ENCODE measurements around the gene COL4A2.

Gene COL4A2

GRCh38 chr13:110360598-110360997, 53.5 kb downstream of the COL4A2 start:
- no peak for DNase-seq

- DNase-seq, result no peak
These were observed 54.4 kb downstream of the COL4A2 start for GRCh38 chr13:110361365-110361911.

GRCh38 chr13:110363010-110363409, 55.9 kb downstream of the COL4A2 start:
- DNase-seq, result no peak

- no peak for DNase-seq
These were observed 57.0 kb downstream of the COL4A2 start for GRCh38 chr13:110364081-110364480.

GRCh38 chr13:110365876-110366275, 58.8 kb downstream of the COL4A2 start:
- no peak for DNase-seq

- DNase-seq, result no peak
These were observed 59.6 kb downstream of the COL4A2 start for GRCh38 chr13:110366733-110367132.

GRCh38 chr13:110367620-110368019, 60.5 kb downstream of the COL4A2 start:
- no peak for DNase-seq

GRCh38 chr13:110368408-110368807, 61.3 kb downstream of the COL4A2 start:
- DNase-seq, result no peak

GRCh38 chr13:110369400-110369799, 62.3 kb downstream of the COL4A2 start:
- DNase-seq, result no peak

- no peak for DNase-seq
These were observed 64.7 kb downstream of the COL4A2 start for GRCh38 chr13:110371550-110372465.

GRCh38 chr13:110372676-110373075, 65.6 kb downstream of the COL4A2 start:
- peak in 1 of 2 experiments; percentile 10 for DNase-seq

- DNase-seq, result no peak
These were observed 66.5 kb downstream of the COL4A2 start for GRCh38 chr13:110373617-110374016.

GRCh38 chr13:110374431-110375370, 67.6 kb downstream of the COL4A2 start:
- DNase-seq, result no peak

- DNase-seq, result no peak
These were observed 69.0 kb downstream of the COL4A2 start for GRCh38 chr13:110376120-110376519.

GRCh38 chr13:110377178-110377825, 70.2 kb downstream of the COL4A2 start:
- DNase-seq, result no peak

GRCh38 chr13:110377826-110378201, 70.7 kb downstream of the COL4A2 start:
- no peak for DNase-seq

GRCh38 chr13:110379358-110379757, 72.3 kb downstream of the COL4A2 start:
- DNase-seq, result no peak

- DNase-seq, result no peak
These were observed 72.8 kb downstream of the COL4A2 start for GRCh38 chr13:110379905-110380341.

GRCh38 chr13:110380359-110381028, 73.4 kb downstream of the COL4A2 start:
- DNase-seq, result no peak

GRCh38 chr13:110381029-110381360, 73.9 kb downstream of the COL4A2 start:
- no peak for DNase-seq

- no peak for DNase-seq
These were observed 75.1 kb downstream of the COL4A2 start for GRCh38 chr13:110382229-110382628.

- DNase-seq, result no peak
These were observed 75.7 kb downstream of the COL4A2 start for GRCh38 chr13:110382830-110383229.
